Measurements from ENCODE around the gene TASOR. TPM values are rescaled to one million over a fixed set of nuclear protein-coding genes. Genes with fewer than 3 reads are reported as not detected.

The TASOR gene
- total RNA-seq = 46.6 and 59.0 TPM in 2 replicates

GRCh38 chr3:56683122-56683817 lies at the start of gene TASOR:
TSS of gene TASOR (minus strand) at chr3:56683265. CDS start at chr3:56683006, 259 bp downstream.

Other genes starting within 250 kb of the TASOR start
- gene ERC2, start 214.8 kb downstream of the TASOR start, total RNA-seq = not detected in 2 replicates
- 8.2 and 8.9 TPM in 2 replicates for gene CCDC66, start 126.1 kb downstream of the TASOR start, total RNA-seq
- gene ARHGEF3, start 118.7 kb upstream of the TASOR start, total RNA-seq = 11.1 and 12.2 TPM in 2 replicates